Neural progenitor cell (in vitro differentiated cells): ENCODE results near the gene C17orf50. TPM values are rescaled to one million over a fixed set of nuclear protein-coding genes. Genes with fewer than 3 reads are reported as not detected.

Experiments
- DNase-seq: peaks from one replicate; pipeline ENCODE4 v3.0.0-alpha.2; 2016; ENCODE audit warnings: low spot score
- H2AFZ ChIP-seq: fragments of 200-600 bp; sonication (generic); replicated peaks from 2 replicates; pipeline ENCODE4 v1.6.1; 2016; ENCODE audit warnings: antibody characterized with exemption
- H3F3A ChIP-seq: fragments of 200-600 bp; sonication (generic); 2 replicates; pipeline ENCODE4 v1.6.1; 2016; ENCODE audit warnings: antibody characterized with exemption, low read depth
- H3K27ac ChIP-seq: fragments of 200-600 bp; sonication (generic); 2 replicates; pipeline ENCODE4 v1.5.1; 2016; ENCODE audit warnings: mild to moderate bottlenecking
- H3K27me3 ChIP-seq: fragments of 200-600 bp; sonication (generic); 2 replicates; pipeline ENCODE4 v1.6.1; 2016; ENCODE audit warnings: mild to moderate bottlenecking, moderate library complexity
- H3K36me3 ChIP-seq: fragments of 200-600 bp; sonication (generic); 2 replicates; pipeline ENCODE4 v1.5.1; 2016
- H3K4me1 ChIP-seq: fragments of 200-600 bp; sonication (generic); 2 replicates; pipeline ENCODE4 v1.6.1; 2016; ENCODE audit warnings: mixed run types
- H3K4me2 ChIP-seq: fragments of 200-600 bp; sonication (generic); 2 replicates; pipeline ENCODE4 v1.6.1; 2016
- H3K4me3 ChIP-seq: fragments of 200-600 bp; sonication (generic); 2 replicates; pipeline ENCODE4 v1.5.1; 2016
- H3K79me2 ChIP-seq: fragments of 200-600 bp; sonication (generic); 2 replicates; pipeline ENCODE4 v1.6.1; 2016; ENCODE audit warnings: low read depth
- H3K9ac ChIP-seq: fragments of 200-600 bp; sonication (generic); 2 replicates; pipeline ENCODE4 v1.6.1; 2016
- H3K9me3 ChIP-seq: fragments of 200-600 bp; sonication (generic); 2 replicates; pipeline ENCODE4 v1.5.1; 2016; ENCODE audit warnings: low read depth
- H4K20me1 ChIP-seq: fragments of 200-600 bp; sonication (generic); 2 replicates; pipeline ENCODE4 v1.6.1; 2016; ENCODE audit warnings: low read depth
- H3K27ac Mint-ChIP-seq: 3 replicates; pipeline ENCODE4 v1.8.0; 2021; ENCODE audit warnings: mixed read lengths
- H3K27me3 Mint-ChIP-seq: 2 replicates; pipeline ENCODE4 v1.8.0; 2022; ENCODE audit warnings: low read depth, mild to moderate bottlenecking, inconsistent platforms, moderate library complexity, mixed read lengths; ENCODE audit not compliant: insufficient read depth
- H3K36me3 Mint-ChIP-seq: 3 replicates; pipeline ENCODE4 v1.8.0; 2021; ENCODE audit warnings: mixed read lengths
- H3K4me1 Mint-ChIP-seq: 3 replicates; pipeline ENCODE4 v1.8.0; 2021; ENCODE audit warnings: mixed read lengths
- H3K4me3 Mint-ChIP-seq: 3 replicates; pipeline ENCODE4 v1.8.0; 2021; ENCODE audit warnings: mild to moderate bottlenecking, moderate library complexity, mixed read lengths
- H3K9me3 Mint-ChIP-seq: 3 replicates; pipeline ENCODE4 v1.8.0; 2020; ENCODE audit warnings: mixed read lengths
- EZH2 ChIP-seq: fragments of 200-600 bp; sonication (generic); IDR thresholded peaks from 2 replicates; pipeline ENCODE4 v1.6.1; 2017; ENCODE audit warnings: antibody characterized with exemption, mild to moderate bottlenecking, moderate library complexity
- EZH2phosphoT487 ChIP-seq: fragments of 200-600 bp; sonication (generic); IDR thresholded peaks from 2 replicates; pipeline ENCODE4 v1.6.1; 2017; ENCODE audit warnings: antibody characterized with exemption
- total RNA-seq: library from RNA; depleted of rRNA; stranded (reverse); fragments of >200 nt; gene quantifications from 2 replicates; pipeline ENCODE4 v1.2.3, GENCODE V29; 2015; ENCODE audit warnings: low replicate concordance
- TF ChIP-seq, protein P1 (sequence below): fragments of 200-600 bp; sonication (generic); IDR thresholded peaks from 2 replicates; pipeline ENCODE4 v1.5.1; 2017; ENCODE audit warnings: antibody characterized with exemption, mild to moderate bottlenecking

Gene C17orf50
- total RNA-seq, 1 donor from 2014 or later: not detected

DNA sequence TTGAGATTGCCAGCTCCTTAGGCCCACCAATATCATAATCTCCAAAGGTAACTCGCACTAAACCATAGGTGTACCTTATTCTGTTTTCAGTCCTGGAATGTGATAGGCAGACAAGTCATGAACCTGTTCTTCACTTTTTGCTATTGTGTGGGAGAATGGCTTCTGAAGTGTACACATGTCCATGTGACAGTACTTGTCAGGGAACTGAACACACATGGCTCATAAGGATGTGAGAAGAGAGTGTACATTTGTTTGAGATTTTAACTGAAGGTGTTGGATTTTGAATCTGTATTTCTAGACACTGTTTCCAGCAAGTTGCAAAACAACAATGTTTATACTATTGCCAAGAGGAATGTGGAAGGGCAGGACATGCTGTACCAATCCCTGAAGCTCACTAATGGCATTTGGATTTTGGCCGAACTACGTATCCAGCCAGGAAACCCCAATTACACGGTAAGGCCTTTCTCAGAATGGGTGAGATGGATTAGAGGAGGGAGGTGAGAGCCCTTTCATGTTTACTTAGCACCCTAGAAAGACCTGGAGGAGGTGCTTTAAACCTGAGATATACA, 43.7 kb upstream of the C17orf50 start:
- no peak overlapping the region for H3K27ac ChIP-seq
- no peak overlapping the region for H3K4me2 ChIP-seq
- no peaks in the 10 kb centered on the region for H3K27me3 Mint-ChIP-seq

DNA sequence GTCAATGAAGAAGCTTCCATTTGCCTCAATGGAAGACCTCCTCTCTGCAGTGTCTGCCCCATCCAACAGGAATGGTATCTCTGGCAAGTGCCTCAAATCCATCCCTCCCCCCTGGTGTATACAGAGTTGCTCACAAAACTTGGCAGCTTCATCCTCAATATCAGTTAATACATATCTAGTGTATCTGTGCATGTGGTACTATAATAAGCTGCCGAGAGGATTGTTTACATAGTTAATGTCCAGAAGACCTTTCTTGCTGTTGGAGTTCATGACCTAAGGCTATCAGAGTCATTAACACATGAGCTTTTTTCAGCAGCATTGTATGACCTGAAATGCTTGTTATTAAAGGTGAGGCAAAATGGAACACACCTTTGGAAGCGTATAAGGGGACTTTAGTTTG, 43.2 kb upstream of the C17orf50 start:
- Histone ChIP-seq H3K79me2 (no peaks in the 10 kb centered on the region), H3F3A (peaks cover 7% of the 10 kb centered on the region), H3K9ac (no peak overlapping the region), H3K36me3 (no peaks in the 10 kb centered on the region), H3K4me2 (no peak overlapping the region), H2AFZ (no peak overlapping the region), H3K4me1 (peaks cover 26% of the 10 kb centered on the region), H4K20me1 (peaks cover 19% of the 10 kb centered on the region), H3K27ac (no peak overlapping the region), H3K4me3 (no peak overlapping the region), H3K27me3 (no peaks in the 10 kb centered on the region), H3K9me3 (no peaks in the 10 kb centered on the region)
- Mint-ChIP-seq H3K27ac (no peak overlapping the region), H3K9me3 (no peaks in the 10 kb centered on the region), H3K36me3 (peaks cover 10% of the 10 kb centered on the region), H3K4me3 (no peak overlapping the region), H3K27me3 (no peaks in the 10 kb centered on the region), H3K4me1 (peaks cover 10% of the 10 kb centered on the region)
- no peak for DNase-seq
- TF ChIP-seq, protein P1, sequence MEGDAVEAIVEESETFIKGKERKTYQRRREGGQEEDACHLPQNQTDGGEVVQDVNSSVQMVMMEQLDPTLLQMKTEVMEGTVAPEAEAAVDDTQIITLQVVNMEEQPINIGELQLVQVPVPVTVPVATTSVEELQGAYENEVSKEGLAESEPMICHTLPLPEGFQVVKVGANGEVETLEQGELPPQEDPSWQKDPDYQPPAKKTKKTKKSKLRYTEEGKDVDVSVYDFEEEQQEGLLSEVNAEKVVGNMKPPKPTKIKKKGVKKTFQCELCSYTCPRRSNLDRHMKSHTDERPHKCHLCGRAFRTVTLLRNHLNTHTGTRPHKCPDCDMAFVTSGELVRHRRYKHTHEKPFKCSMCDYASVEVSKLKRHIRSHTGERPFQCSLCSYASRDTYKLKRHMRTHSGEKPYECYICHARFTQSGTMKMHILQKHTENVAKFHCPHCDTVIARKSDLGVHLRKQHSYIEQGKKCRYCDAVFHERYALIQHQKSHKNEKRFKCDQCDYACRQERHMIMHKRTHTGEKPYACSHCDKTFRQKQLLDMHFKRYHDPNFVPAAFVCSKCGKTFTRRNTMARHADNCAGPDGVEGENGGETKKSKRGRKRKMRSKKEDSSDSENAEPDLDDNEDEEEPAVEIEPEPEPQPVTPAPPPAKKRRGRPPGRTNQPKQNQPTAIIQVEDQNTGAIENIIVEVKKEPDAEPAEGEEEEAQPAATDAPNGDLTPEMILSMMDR: no peak
- TF ChIP-seq EZH2phosphoT487 (no peak), EZH2 (no peak)

More for the DNA sequence above, 43.7 kb upstream of the C17orf50 start:
- Mint-ChIP-seq H3K27ac (no peak overlapping the region), H3K9me3 (no peaks in the 10 kb centered on the region), H3K4me3 (no peak overlapping the region), H3K4me1 (peaks cover 10% of the 10 kb centered on the region), H3K36me3 (peaks cover 10% of the 10 kb centered on the region)
- no peak for DNase-seq
- H3K36me3 ChIP-seq: no peaks in the 10 kb centered on the region
- H3K9ac ChIP-seq: no peak overlapping the region
- H3F3A ChIP-seq: peaks cover 7% of the 10 kb centered on the region
- TF ChIP-seq, protein P1: no peak
- TF ChIP-seq EZH2 (no peak), EZH2phosphoT487 (no peak)
- H3K9me3 ChIP-seq: no peaks in the 10 kb centered on the region
- H3K4me1 ChIP-seq: peaks cover 26% of the 10 kb centered on the region
- no peak overlapping the region for H2AFZ ChIP-seq
- H4K20me1 ChIP-seq: peaks cover 19% of the 10 kb centered on the region
- H3K27me3 ChIP-seq: no peaks in the 10 kb centered on the region
- no peak overlapping the region for H3K4me3 ChIP-seq
- no peaks in the 10 kb centered on the region for H3K79me2 ChIP-seq

DNA sequence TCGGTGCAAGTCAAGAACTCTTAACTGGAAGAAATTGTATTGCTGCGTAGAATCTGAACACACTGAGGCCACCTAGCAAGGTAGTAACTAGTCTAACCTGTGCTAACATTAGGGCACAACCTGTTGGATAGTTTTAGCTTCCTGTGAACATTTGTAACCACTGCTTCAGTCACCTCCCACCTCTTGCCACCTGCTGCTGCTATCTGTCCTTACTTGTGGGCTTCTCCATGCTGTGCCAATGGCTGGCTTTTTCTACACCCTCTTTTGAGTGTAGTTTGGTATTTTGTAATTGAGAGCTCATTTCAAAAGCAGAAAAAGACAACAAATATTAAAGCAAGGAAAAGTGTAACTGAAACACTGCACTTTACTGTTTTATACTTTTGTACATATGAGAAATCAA, 37.0 kb upstream of the C17orf50 start:
- Histone ChIP-seq H3F3A (no peaks in the 10 kb centered on the region), H2AFZ (no peak overlapping the region), H3K4me2 (no peak overlapping the region), H4K20me1 (peaks cover 28% of the 10 kb centered on the region), H3K79me2 (no peaks in the 10 kb centered on the region), H3K9me3 (no peaks in the 10 kb centered on the region), H3K27me3 (no peaks in the 10 kb centered on the region), H3K27ac (no peak overlapping the region), H3K36me3 (no peaks in the 10 kb centered on the region), H3K4me1 (peaks cover 13% of the 10 kb centered on the region), H3K4me3 (no peak overlapping the region), H3K9ac (no peak overlapping the region)
- H3K27ac Mint-ChIP-seq: no peak overlapping the region
- TF ChIP-seq, protein P1: no peak
- no peak for TF ChIP-seq EZH2phosphoT487
- TF ChIP-seq EZH2: no peak
- DNase-seq: no peak
- peaks cover 12% of the 10 kb centered on the region for H3K36me3 Mint-ChIP-seq
- H3K9me3 Mint-ChIP-seq: no peaks in the 10 kb centered on the region
- no peaks in the 10 kb centered on the region for H3K27me3 Mint-ChIP-seq
- H3K4me1 Mint-ChIP-seq: peaks cover 27% of the 10 kb centered on the region
- H3K4me3 Mint-ChIP-seq: no peak overlapping the region
